ENCODE results near the gene PREX1. TPM values are rescaled to one million over a fixed set of nuclear protein-coding genes. Genes with fewer than 3 reads are reported as not detected.

PREX1 gene
- total RNA-seq, 4 donors from 2014 or later = 7.5 to 10.9 (median 9.1) TPM

- no peak overlapping the region for H3K4me3 ChIP-seq
- no peaks in the 10 kb centered on the region for H3K4me1 ChIP-seq
- ATAC-seq = no peak
- TF ChIP-seq, protein P1, sequence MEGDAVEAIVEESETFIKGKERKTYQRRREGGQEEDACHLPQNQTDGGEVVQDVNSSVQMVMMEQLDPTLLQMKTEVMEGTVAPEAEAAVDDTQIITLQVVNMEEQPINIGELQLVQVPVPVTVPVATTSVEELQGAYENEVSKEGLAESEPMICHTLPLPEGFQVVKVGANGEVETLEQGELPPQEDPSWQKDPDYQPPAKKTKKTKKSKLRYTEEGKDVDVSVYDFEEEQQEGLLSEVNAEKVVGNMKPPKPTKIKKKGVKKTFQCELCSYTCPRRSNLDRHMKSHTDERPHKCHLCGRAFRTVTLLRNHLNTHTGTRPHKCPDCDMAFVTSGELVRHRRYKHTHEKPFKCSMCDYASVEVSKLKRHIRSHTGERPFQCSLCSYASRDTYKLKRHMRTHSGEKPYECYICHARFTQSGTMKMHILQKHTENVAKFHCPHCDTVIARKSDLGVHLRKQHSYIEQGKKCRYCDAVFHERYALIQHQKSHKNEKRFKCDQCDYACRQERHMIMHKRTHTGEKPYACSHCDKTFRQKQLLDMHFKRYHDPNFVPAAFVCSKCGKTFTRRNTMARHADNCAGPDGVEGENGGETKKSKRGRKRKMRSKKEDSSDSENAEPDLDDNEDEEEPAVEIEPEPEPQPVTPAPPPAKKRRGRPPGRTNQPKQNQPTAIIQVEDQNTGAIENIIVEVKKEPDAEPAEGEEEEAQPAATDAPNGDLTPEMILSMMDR (IDR thresholded peaks at IDR 0.05 in 4 of 5, conservative IDR thresholded peaks at IDR 0.05 in 1 of 5) = no peak
- TF ChIP-seq POLR2A (IDR thresholded peaks at IDR 0.05) = no peak
- no peak for DNase-seq
- intact Hi-C loops (cut with DNase I; ENCODE audit: low total_unique reads) = no loop called here
- no peaks in the 10 kb centered on the region for H3K9me3 ChIP-seq
- in situ Hi-C loops (cut with MboI; ENCODE audit: low sequenced_read_pairs in 4 of 4) = no loop called here
- H3K27me3 ChIP-seq = no peaks in the 10 kb centered on the region
- H3K36me3 ChIP-seq = peaks cover 0 to 21% of the 10 kb centered on the region in 2 donors
- no peak overlapping the region for H3K27ac ChIP-seq
These were observed 178.6 kb downstream of the PREX1 start for GRCh38 chr20:48649104-48649626.

- no peaks in the 10 kb centered on the region for H3K9me3 ChIP-seq
- peak overlapping the region in 3 of 4 donors; percentile 18 to 57 (median 32) for H3K27ac ChIP-seq
- no peak for DNase-seq
- peaks cover 0 to 21% of the 10 kb centered on the region in 2 donors for H3K36me3 ChIP-seq
- intact Hi-C loops (cut with DNase I; ENCODE audit: low total_unique reads) (no loop called here), in situ Hi-C loops (cut with MboI; ENCODE audit: low sequenced_read_pairs in 4 of 4) (no loop called here)
- no peak for TF ChIP-seq POLR2A (IDR thresholded peaks at IDR 0.05)
- TF ChIP-seq, protein P1 (IDR thresholded peaks at IDR 0.05 in 4 of 5, conservative IDR thresholded peaks at IDR 0.05 in 1 of 5) = no peak
- H3K4me3 ChIP-seq = no peak overlapping the region
- peak in 1 of 2 donors; percentile 34 for ATAC-seq
- H3K4me1 ChIP-seq = no peaks in the 10 kb centered on the region
- no peaks in the 10 kb centered on the region for H3K27me3 ChIP-seq
These were observed 179.2 kb downstream of the PREX1 start for GRCh38 chr20:48648482-48649051.

DNA sequence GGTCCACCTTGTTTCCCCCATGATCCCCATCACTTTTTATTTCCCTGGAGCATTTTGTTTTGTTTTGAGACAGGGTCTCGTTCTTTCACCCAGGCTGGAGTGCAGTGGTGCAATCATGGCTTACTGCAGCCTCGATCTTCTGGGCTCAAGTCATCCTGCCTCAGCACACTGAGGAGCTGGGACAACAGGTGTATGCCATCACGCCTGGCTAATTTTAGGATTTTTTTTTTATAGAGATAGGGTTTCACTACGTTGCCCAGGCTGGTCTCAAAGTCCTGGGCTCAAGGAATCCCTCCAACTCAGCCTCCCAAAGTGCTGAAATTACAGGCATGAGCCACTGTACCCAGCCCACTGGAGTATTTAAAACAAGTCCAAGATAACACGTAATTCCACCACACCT is 179.9 kb downstream of the PREX1 start:
- DNase-seq = peak in 1 of 2 donors; percentile 53
- peak overlapping the region in 3 of 4 donors; percentile 18 to 57 (median 32) for H3K27ac ChIP-seq
- H3K9me3 ChIP-seq = no peaks in the 10 kb centered on the region
- intact Hi-C loops (cut with DNase I; ENCODE audit: low total_unique reads) (no loop called here), in situ Hi-C loops (cut with MboI; ENCODE audit: low sequenced_read_pairs in 4 of 4) (no loop called here)
- TF ChIP-seq, protein P1 (IDR thresholded peaks at IDR 0.05 in 4 of 5, conservative IDR thresholded peaks at IDR 0.05 in 1 of 5) = no peak
- TF ChIP-seq POLR2A (IDR thresholded peaks at IDR 0.05) = no peak
- H3K4me1 ChIP-seq = no peaks in the 10 kb centered on the region
- peaks cover 0 to 21% of the 10 kb centered on the region in 2 donors for H3K36me3 ChIP-seq
- ATAC-seq = peak; percentile 46 to 88
- H3K27me3 ChIP-seq = no peaks in the 10 kb centered on the region
- H3K4me3 ChIP-seq = no peak overlapping the region

GRCh38 chr20:48645666-48646065 is 182.1 kb downstream of the PREX1 start:
- intact Hi-C loops (cut with DNase I; ENCODE audit: low total_unique reads) = no loop called here
- TF ChIP-seq POLR2A (IDR thresholded peaks at IDR 0.05) = no peak
- TF ChIP-seq, protein P1 (IDR thresholded peaks at IDR 0.05 in 4 of 5, conservative IDR thresholded peaks at IDR 0.05 in 1 of 5) = no peak
- H3K27ac ChIP-seq = no peak overlapping the region
- no peaks in the 10 kb centered on the region for H3K27me3 ChIP-seq
- no peak for ATAC-seq
- H3K9me3 ChIP-seq = no peaks in the 10 kb centered on the region
- H3K4me1 ChIP-seq = no peaks in the 10 kb centered on the region
- in situ Hi-C loops (cut with MboI; ENCODE audit: low sequenced_read_pairs in 4 of 4) = no loop called here
- peaks cover 0 to 9% of the 10 kb centered on the region in 2 donors for H3K36me3 ChIP-seq
- DNase-seq = no peak
- H3K4me3 ChIP-seq = no peak overlapping the region

Data from gastrocnemius medialis (tissue), 4 donors.